Measurements from ENCODE around the gene MTHFSD.
A peak's percentile ranks its signal among the peaks of the same experiment; 100 is the strongest.

The MTHFSD gene

DNA sequence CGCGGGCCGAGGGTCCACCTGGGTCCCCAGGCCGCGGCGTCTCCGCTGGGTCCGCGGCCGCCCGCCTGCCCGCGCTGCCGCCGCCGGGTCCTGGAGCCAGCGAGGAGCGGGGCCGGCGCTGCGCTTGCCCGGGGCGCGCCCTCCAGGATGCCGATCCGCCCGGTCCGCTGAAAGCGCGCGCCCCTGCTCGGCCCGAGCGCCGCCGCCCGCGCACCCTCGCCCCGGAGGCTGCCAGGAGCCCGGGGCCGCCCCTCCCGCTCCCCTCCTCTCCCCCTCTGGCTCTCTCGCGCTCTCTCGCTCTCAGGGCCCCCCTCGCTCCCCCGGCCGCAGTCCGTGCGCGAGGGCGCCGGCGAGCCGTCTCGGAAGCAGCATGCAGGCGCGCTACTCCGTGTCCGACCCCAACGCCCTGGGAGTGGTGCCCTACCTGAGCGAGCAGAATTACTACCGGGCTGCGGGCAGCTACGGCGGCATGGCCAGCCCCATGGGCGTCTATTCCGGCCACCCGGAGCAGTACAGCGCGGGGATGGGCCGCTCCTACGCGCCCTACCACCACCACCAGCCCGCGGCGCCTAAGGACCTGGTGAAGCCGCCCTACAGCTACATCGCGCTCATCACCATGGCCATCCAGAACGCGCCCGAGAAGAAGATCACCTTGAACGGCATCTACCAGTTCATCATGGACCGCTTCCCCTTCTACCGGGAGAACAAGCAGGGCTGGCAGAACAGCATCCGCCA is 12.1 kb upstream of the MTHFSD start:
- H3K27ac ChIP-seq (ENCODE audit: low read depth, low read length): no peak overlapping the region

DNA sequence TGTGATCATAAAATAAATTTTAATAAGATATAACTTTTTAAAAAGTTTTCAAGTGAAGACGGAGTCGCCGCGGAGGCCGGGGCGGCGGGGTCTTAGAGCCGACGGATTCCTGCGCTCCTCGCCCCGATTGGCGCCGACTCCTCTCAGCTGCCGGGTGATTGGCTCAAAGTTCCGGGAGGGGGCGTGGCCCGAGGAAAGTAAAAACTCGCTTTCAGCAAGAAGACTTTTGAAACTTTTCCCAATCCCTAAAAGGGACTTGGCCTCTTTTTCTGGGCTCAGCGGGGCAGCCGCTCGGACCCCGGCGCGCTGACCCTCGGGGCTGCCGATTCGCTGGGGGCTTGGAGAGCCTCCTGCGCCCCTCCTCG is 11.5 kb upstream of the MTHFSD start, which contains the start of gene FOXC2:
Gene FOXC2 (plus strand): TSS at position 229 of the 365 bp plus-strand sequence. CDS start 507 bp downstream, outside the sequence.
- H3K36me3 ChIP-seq (ENCODE audit: insufficient read depth, low read length): no peaks in the 10 kb centered on the region
- H3K4me3 ChIP-seq (ENCODE audit: low read length): peak within 1 kb of the TSS; percentile 56
- WGBS: under 1% methylated on average over 30 of the region's 30 CpGs
- peaks cover 37% of the 10 kb centered on the region for H3K4me1 ChIP-seq (ENCODE audit: insufficient read depth, low read length)
- H3K27me3 ChIP-seq (ENCODE audit: insufficient read depth, low read length): peaks cover 83% of the 10 kb centered on the region
- no peaks in the 10 kb centered on the region for H3K9me3 ChIP-seq (ENCODE audit: insufficient read depth, low read depth, low read length)
- no peak within 1 kb of the TSS for H3K9ac ChIP-seq (ENCODE audit: low read depth, low read length)
- no peak within 1 kb of the TSS for H3K27ac ChIP-seq (ENCODE audit: low read depth, low read length)

More for the DNA sequence above, 12.1 kb upstream of the MTHFSD start:
- Histone ChIP-seq H3K4me3 (ENCODE audit: low read length) (peak overlapping the region; percentile 56), H3K36me3 (ENCODE audit: insufficient read depth, low read length) (no peaks in the 10 kb centered on the region), H3K27me3 (ENCODE audit: insufficient read depth, low read length) (peaks cover 89% of the 10 kb centered on the region), H3K9me3 (ENCODE audit: insufficient read depth, low read depth, low read length) (no peaks in the 10 kb centered on the region), H3K9ac (ENCODE audit: low read depth, low read length) (no peak overlapping the region), H3K4me1 (ENCODE audit: insufficient read depth, low read length) (peaks cover 37% of the 10 kb centered on the region)
- under 1% methylated on average over 88 of the region's 88 CpGs for WGBS

DNA sequence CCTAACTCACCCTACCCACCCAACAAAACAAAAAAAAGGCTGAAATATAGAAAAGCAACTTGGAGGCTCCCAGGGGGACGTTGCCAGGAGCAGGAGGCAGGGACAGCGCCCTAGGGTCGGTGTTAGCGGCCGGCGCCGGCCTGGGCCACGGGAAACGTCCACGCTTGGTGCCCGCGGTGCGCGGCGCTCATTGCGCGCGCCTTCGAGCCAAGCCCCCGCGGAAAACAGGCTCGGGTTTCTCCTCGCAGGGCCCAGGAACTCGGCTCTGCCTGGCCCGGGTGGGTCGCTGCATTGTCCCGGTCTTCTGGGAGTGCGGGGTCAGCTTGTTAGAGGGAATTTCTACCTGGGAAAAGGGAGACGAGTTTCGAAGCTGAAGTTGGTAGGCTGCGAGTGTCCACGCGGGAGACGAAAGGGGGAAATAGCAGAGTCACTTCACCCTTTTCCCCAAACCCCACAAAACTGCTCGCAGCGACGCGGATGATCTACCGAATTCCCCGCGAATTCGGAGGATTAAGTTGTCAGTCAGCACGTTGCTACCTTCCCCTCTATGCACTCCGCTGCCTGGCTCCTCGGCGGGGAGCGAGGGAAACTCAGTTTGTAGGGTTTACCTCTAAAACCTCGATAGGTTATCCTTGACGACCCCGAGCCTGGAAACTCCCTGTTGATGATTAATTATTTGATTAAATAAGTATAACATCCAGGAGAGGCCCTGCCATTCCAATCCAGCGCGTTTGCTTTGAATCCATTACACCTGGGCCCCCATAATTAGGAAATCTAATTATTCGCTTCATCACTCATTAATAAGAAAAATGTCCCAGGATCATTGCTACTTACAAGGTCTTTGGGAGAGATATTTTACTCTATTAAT is 10.8 kb upstream of the MTHFSD start:
- H3K27ac ChIP-seq (ENCODE audit: low read depth, low read length): no peak overlapping the region

DNA sequence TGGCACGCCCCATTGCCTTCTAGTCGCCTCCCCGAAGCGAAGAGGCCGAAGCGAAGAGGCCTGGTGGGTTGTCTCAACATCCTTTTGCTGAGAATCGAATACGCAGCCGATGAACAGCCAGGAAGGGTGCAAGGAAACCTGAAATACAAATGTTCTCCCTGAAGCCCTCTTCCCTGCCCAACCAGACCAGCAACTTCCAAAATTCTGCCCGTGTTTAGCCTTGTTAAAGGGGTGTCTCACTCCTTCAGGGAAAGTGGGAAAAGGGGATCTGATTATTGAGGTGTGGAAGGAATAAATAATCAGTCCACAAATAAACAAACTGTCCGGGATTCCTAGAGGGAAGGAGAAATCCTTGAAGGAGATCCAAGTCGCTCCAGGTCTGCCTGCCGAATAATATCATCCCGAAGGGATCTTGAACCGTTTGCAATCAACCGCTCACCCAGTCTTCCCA is 10.2 kb upstream of the MTHFSD start:
- 4% methylated on average over 15 of the region's 16 CpGs for WGBS
- Histone ChIP-seq H3K27ac (ENCODE audit: low read depth, low read length) (no peak overlapping the region), H3K27me3 (ENCODE audit: insufficient read depth, low read length) (peaks cover 69% of the 10 kb centered on the region)

More for the DNA sequence above, 10.8 kb upstream of the MTHFSD start:
- H3K27me3 ChIP-seq (ENCODE audit: insufficient read depth, low read length): peaks cover 76% of the 10 kb centered on the region
- H3K9me3 ChIP-seq (ENCODE audit: insufficient read depth, low read depth, low read length): no peaks in the 10 kb centered on the region
- 2% methylated on average over 50 of the region's 53 CpGs for WGBS
- peaks cover 32% of the 10 kb centered on the region for H3K4me1 ChIP-seq (ENCODE audit: insufficient read depth, low read length)
- no peaks in the 10 kb centered on the region for H3K36me3 ChIP-seq (ENCODE audit: insufficient read depth, low read length)
- H3K9ac ChIP-seq (ENCODE audit: low read depth, low read length): no peak overlapping the region
- peak overlapping the region; percentile 43 for H3K4me3 ChIP-seq (ENCODE audit: low read length)

DNA sequence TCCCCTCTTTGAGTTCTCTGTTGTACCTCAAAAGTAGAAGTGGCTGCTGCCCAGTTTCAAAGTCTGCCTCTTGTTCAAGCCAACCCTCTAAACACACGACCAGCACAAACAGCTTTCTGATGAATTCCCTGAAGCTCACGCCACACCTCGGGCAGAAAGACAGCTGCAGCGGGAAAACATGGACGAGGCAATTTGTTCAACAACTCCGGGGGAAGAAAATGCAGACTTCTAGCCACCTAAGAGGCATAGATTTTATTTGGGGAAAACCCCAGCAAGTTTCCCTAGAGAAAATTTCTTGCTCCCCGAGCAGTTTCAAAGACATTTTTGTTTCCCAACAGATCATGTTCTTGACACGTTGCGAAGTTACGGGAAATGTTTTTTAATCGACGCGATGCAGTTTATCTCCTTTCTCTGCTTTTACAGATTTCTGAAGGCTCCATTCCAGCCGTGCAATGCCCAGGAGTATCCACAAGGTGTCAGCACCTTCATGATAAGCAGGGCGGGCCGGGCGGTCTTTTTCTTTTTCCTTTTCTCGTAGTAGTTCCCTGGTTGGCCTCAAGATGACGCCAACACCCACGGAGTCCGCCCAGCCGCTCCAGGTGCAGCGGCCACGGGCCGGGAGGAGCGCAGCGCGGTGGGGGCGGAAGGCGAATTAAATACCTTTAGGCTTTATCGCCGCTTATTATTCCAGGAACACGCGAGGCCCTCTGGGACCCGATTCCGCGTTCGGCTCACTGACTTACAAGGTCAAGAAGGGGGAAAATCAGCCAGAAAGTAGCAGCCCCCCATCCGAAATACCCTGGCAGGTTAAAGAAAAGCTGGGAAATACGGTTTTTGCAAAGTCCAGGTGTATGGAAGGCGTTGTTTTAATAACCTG is 8.7 kb upstream of the MTHFSD start:
- H3K4me1 ChIP-seq (ENCODE audit: insufficient read depth, low read length): peaks cover 23% of the 10 kb centered on the region
- WGBS: 2% methylated on average over 41 of the region's 41 CpGs
- peaks cover 54% of the 10 kb centered on the region for H3K27me3 ChIP-seq (ENCODE audit: insufficient read depth, low read length)
- peak overlapping the region; percentile 47 for H3K4me3 ChIP-seq (ENCODE audit: low read length)
- no peaks in the 10 kb centered on the region for H3K9me3 ChIP-seq (ENCODE audit: insufficient read depth, low read depth, low read length)
- no peak overlapping the region for H3K27ac ChIP-seq (ENCODE audit: low read depth, low read length)
- no peaks in the 10 kb centered on the region for H3K36me3 ChIP-seq (ENCODE audit: insufficient read depth, low read length)
- peak overlapping the region; percentile 49; the same call in 1 of the 2 replicates for H3K9ac ChIP-seq (ENCODE audit: low read depth, low read length)

More for the DNA sequence above, 10.2 kb upstream of the MTHFSD start:
- peaks cover 26% of the 10 kb centered on the region for H3K4me1 ChIP-seq (ENCODE audit: insufficient read depth, low read length)
- H3K36me3 ChIP-seq (ENCODE audit: insufficient read depth, low read length): no peaks in the 10 kb centered on the region
- H3K9me3 ChIP-seq (ENCODE audit: insufficient read depth, low read depth, low read length): no peaks in the 10 kb centered on the region
- 0 out of 2 replicates have a peak overlapping the region, but pooled peaks have one; percentile 43 for H3K4me3 ChIP-seq (ENCODE audit: low read length)
- no peak overlapping the region for H3K9ac ChIP-seq (ENCODE audit: low read depth, low read length)

DNA sequence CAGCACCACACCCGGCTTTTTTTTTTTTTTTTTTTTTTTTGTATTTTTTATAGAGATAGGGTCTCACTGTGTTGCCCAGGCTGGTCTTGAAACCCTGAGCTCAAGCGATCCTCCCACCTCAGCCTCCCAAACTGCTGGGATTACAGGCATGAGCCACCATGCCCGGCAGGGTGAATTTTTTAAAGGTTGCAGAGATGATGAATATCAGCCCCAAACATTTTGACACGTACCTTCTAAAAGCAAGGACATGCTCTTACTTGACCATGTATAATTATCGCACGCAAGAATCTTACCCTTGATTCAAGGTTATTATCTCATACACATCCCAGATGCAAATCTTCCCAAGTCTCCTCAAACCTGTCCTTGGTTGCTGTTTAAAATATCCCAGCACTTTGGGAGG is 7.3 kb upstream of the MTHFSD start:
- WGBS: 96% methylated on average over 4 of the region's 6 CpGs

DNA sequence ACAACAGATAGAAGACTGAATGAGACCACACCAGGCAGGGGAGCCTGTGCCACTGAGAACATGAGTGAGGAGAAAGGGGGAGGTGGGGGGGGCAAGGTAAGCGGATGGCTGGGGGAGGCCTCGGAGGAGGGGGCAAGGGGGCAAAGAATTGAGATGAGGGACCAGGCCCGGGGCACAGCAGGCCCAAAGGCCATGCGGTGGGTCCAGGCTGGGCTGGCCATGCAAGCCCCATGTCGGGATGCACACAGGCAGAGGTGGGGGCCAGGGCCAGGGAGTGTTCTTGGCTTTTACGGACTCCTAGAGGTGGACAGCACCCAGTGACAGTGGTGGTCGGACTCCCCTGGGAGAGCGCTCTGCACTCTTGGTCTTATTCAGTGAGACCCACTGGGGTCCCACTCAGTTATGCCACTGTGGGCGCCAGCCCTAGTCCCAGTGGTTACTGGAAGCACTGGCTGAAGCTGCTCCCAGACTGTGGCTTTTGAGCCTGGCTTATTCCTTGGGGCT is 4.8 kb upstream of the MTHFSD start:
- Histone ChIP-seq H3K36me3 (ENCODE audit: insufficient read depth, low read length) (no peaks in the 10 kb centered on the region), H3K4me1 (ENCODE audit: insufficient read depth, low read length) (peaks cover 8% of the 10 kb centered on the region), H3K9ac (ENCODE audit: low read depth, low read length) (no peak overlapping the region), H3K4me3 (ENCODE audit: low read length) (no peak overlapping the region), H3K27me3 (ENCODE audit: insufficient read depth, low read length) (peaks cover 25% of the 10 kb centered on the region), H3K9me3 (ENCODE audit: insufficient read depth, low read depth, low read length) (no peaks in the 10 kb centered on the region), H3K27ac (ENCODE audit: low read depth, low read length) (no peak overlapping the region)
- 91% methylated on average over 9 of the region's 9 CpGs for WGBS

More for the DNA sequence above, 7.3 kb upstream of the MTHFSD start:
- no peaks in the 10 kb centered on the region for H3K9me3 ChIP-seq (ENCODE audit: insufficient read depth, low read depth, low read length)
- no peak overlapping the region for H3K27ac ChIP-seq (ENCODE audit: low read depth, low read length)
- H3K27me3 ChIP-seq (ENCODE audit: insufficient read depth, low read length): peaks cover 46% of the 10 kb centered on the region
- no peaks in the 10 kb centered on the region for H3K36me3 ChIP-seq (ENCODE audit: insufficient read depth, low read length)
- peaks cover 23% of the 10 kb centered on the region for H3K4me1 ChIP-seq (ENCODE audit: insufficient read depth, low read length)
- H3K9ac ChIP-seq (ENCODE audit: low read depth, low read length): no peak overlapping the region
- H3K4me3 ChIP-seq (ENCODE audit: low read length): no peak overlapping the region

DNA sequence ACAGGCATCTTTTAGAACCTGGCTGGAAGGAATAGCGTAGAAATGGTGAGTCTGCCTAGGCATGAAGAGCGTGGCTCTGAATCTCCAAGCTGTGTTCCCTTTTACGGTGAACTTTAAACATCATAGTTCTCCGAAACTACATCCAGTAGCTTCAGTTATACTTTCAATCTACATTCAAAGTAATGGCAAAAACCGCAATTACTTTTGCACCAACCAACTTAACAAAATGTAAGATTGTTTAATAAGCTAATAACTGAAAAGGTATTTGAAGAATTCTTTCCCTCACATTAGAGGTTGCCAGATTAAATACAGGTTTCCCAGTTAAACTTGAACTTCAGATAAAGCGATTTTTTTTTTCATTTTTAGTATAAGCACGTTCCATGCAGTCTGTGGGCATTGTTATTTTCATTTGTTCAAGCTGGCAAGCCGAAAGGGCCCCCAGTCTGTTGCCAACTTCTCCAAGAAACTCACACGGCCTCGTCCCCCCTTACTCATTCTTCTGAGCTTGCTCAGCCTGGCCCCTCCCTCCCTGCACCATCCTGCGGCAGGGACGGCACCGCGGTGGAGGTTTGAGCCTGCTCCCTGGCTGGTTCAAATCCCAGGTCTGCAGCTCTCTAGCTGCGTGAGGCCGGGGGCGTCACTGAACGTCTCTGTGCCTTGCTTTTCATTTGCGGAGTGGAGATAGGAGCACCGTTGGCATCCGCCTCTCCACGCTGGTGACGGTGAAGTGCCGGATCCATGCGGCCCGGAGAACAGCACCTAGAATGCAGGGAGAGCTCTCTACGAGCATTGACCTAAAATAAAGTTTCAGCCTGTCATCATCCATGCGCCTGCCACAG is 3.5 kb upstream of the MTHFSD start:
- Histone ChIP-seq H3K27ac (ENCODE audit: low read depth, low read length) (no peak overlapping the region), H3K4me3 (ENCODE audit: low read length) (no peak overlapping the region), H3K27me3 (ENCODE audit: insufficient read depth, low read length) (peaks cover 13% of the 10 kb centered on the region), H3K9me3 (ENCODE audit: insufficient read depth, low read depth, low read length) (no peaks in the 10 kb centered on the region), H3K9ac (ENCODE audit: low read depth, low read length) (no peak overlapping the region), H3K36me3 (ENCODE audit: insufficient read depth, low read length) (no peaks in the 10 kb centered on the region), H3K4me1 (ENCODE audit: insufficient read depth, low read length) (0 out of 2 replicates have a peak, but pooled peaks cover 4% of the 10 kb centered on the region)
- 85% methylated on average over 27 of the region's 28 CpGs for whole genome bisulfite sequencing

DNA sequence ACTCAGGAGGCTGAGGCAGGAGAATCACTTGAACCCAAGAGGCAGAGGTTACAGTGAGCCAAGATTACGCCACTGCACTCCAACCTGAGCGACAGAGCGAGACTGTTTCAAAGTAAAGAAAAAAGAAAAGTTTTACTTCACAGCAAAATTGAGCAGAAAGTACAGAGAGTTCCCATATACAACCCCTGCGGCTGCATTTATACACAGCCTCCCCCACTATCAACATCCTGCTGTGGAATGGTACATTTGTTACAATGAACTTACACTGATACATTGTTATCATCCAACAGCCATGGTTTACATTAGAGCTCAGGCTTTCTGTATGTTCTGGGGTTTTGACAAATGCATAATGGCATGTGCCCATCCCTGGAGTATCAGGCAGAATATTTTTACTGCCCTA is 2.6 kb upstream of the MTHFSD start:
- H3K9me3 ChIP-seq (ENCODE audit: insufficient read depth, low read depth, low read length): no peaks in the 10 kb centered on the region
- 0 out of 2 replicates have a peak, but pooled peaks cover 4% of the 10 kb centered on the region for H3K4me1 ChIP-seq (ENCODE audit: insufficient read depth, low read length)
- 81% methylated on average over 4 of the region's 4 CpGs for WGBS
- H3K9ac ChIP-seq (ENCODE audit: low read depth, low read length): no peak overlapping the region
- no peak overlapping the region for H3K27ac ChIP-seq (ENCODE audit: low read depth, low read length)
- no peaks in the 10 kb centered on the region for H3K36me3 ChIP-seq (ENCODE audit: insufficient read depth, low read length)
- H3K4me3 ChIP-seq (ENCODE audit: low read length): no peak overlapping the region
- peaks cover 5% of the 10 kb centered on the region; the same call in 1 of the 2 replicates for H3K27me3 ChIP-seq (ENCODE audit: insufficient read depth, low read length)

DNA sequence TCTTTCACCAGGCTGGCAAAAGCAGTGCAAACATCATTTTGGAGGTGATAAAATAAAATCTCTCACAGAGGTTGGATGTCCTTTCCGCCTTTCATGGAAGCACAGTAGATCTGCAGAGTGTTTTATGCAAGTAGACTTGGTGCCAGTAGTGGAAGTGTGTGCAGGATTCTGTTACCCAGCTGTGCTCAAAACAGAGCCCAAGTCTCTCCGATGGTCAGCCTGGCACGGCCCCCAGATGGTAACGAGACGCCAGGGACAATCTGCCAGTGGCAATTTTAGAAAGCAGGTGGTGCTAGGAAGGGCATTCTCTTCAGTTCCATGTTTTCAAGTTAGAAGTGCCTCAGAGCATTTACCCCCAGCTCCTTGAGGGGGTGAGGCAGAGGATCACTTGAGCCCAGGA is 1.5 kb upstream of the MTHFSD start:
- H3K9ac ChIP-seq (ENCODE audit: low read depth, low read length): no peak overlapping the region
- H3K4me1 ChIP-seq (ENCODE audit: insufficient read depth, low read length): 0 out of 2 replicates have a peak, but pooled peaks cover 4% of the 10 kb centered on the region
- H3K4me3 ChIP-seq (ENCODE audit: low read length): no peak overlapping the region
- no peak overlapping the region for H3K27ac ChIP-seq (ENCODE audit: low read depth, low read length)
- 0 out of 2 replicates have a peak, but pooled peaks cover under 1% of the 10 kb centered on the region for H3K36me3 ChIP-seq (ENCODE audit: insufficient read depth, low read length)
- H3K27me3 ChIP-seq (ENCODE audit: insufficient read depth, low read length): peaks cover 5% of the 10 kb centered on the region; the same call in 1 of the 2 replicates
- 76% methylated on average over 5 of the region's 5 CpGs for WGBS
- H3K9me3 ChIP-seq (ENCODE audit: insufficient read depth, low read depth, low read length): no peaks in the 10 kb centered on the region
